ENCODE data around the gene GPR150. TPM values are rescaled to one million over a fixed set of nuclear protein-coding genes. Genes with fewer than 3 reads are reported as not detected.

Gene GPR150
- total and polyA plus RNA-seq, 10 of the 15 experiments (the other 5 are each of a cell fraction or from before 2014, with no cell fraction given), result 0.08 to 1.1 (median 0.37) TPM; not detected in 1

DNA sequence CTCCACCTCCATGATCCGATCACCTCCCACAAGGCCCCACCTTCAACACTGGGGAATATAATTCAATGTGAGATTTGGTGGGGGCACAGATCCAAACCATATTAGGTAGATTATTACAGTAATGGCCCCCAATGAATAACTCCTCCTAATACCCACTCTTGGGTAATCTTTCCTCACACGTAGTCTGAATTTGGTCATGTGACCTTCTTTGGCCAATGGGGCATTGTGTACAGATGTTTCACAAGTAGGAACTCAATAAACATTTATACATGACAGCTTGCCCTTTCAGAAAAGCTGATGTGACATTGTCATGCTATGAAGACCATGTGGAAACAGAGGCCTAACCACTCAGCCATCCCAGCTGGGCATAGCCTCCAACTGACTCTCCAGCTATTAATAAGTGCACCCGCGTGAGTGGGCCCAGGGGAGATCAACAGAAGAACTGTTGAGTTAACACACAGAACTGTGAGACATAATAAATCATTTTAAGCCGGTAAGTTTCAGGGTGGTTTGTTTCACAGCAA lies 10.6 kb downstream of the GPR150 start:
- WGBS (ENCODE audit: insufficient coverage, insufficient replicate concordance, low lambda C conversion rate, missing lambda C conversion rate), result 91% methylated on average over 5 of the region's 5 CpGs
- RAD21 ChIA-PET (ENCODE audit: unreplicated experiment), result interaction anchor here (1.2 kb wide), 1 partner anchor 11 kb away, joined by 3 read pairs; no protein-coding TSS in a partner anchor

More for the DNA sequence above, 10.6 kb downstream of the GPR150 start:
- Histone ChIP-seq H3K4me1 (ENCODE audit: control insufficient read depth, insufficient read depth, low read length) (peaks cover 8% of the 10 kb centered on the region; the same call in 1 of the 2 replicates), H3K9ac (ENCODE audit: control insufficient read depth, insufficient read depth, low read length) (no peak overlapping the region), H3K4me3 (no peak overlapping the region), H4K20me1 (ENCODE audit: control insufficient read depth, insufficient read depth) (no peaks in the 10 kb centered on the region), H3K9me3 (replicated peaks; ENCODE audit: control insufficient read depth, insufficient read depth, low read length) (peaks cover 6% of the 10 kb centered on the region; the same call in 2 of the 3 replicates), H3K27ac (ENCODE audit: control insufficient read depth, insufficient read depth) (no peak overlapping the region), H3K79me2 (ENCODE audit: control insufficient read depth, insufficient read depth, low read length) (no peaks in the 10 kb centered on the region), H2AFZ (ENCODE audit: control insufficient read depth, low read depth, low read length) (no peak overlapping the region), H3K4me2 (ENCODE audit: control insufficient read depth, insufficient read depth) (no peak overlapping the region), H3K36me3 (ENCODE audit: control insufficient read depth in 2 of 2, insufficient read depth in 2 of 2, low read length in 1 of 2) (no peaks in the 10 kb centered on the region), H3K27me3 (replicated peaks in 1 of 2; ENCODE audit: control insufficient read depth in 2 of 2, insufficient read depth in 2 of 2, low read length in 1 of 2) (no peaks in the 10 kb centered on the region)
- FAIRE-seq, result no peak
- TF ChIP-seq FOXM1 (IDR thresholded peaks at IDR 0.05; ENCODE audit: low read depth, low read length) (no peak), ZNF24 (IDR thresholded peaks at IDR 0.05) (no peak), EGR1 (IDR thresholded peaks at IDR 0.05; ENCODE audit: borderline replicate concordance in 1 of 2, low read depth in 2 of 2, low read length in 2 of 2) (no peak), BMI1 (IDR thresholded peaks at IDR 0.05; ENCODE audit: borderline replicate concordance) (no peak), POU2F2 (IDR thresholded peaks at IDR 0.05; ENCODE audit: borderline replicate concordance, low read depth, low read length) (no peak), KDM1A (IDR thresholded peaks at IDR 0.05; ENCODE audit: borderline replicate concordance) (no peak), JUND (IDR thresholded peaks at IDR 0.05; ENCODE audit: low read depth, low read length) (no peak), GATAD2B (conservative IDR thresholded peaks at IDR 0.05; ENCODE audit: low read depth) (no peak), SIN3A (IDR thresholded peaks at IDR 0.05; ENCODE audit: low read depth, low read length) (no peak), ZNF274 (IDR thresholded peaks at IDR 0.05; ENCODE audit: insufficient read depth, insufficient read length) (no peak)
- TF ChIP-seq, protein P1, sequence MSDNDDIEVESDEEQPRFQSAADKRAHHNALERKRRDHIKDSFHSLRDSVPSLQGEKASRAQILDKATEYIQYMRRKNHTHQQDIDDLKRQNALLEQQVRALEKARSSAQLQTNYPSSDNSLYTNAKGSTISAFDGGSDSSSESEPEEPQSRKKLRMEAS (IDR thresholded peaks at IDR 0.05; ENCODE audit: low read depth, low read length), result no peak
- TF ChIP-seq, protein P2, sequence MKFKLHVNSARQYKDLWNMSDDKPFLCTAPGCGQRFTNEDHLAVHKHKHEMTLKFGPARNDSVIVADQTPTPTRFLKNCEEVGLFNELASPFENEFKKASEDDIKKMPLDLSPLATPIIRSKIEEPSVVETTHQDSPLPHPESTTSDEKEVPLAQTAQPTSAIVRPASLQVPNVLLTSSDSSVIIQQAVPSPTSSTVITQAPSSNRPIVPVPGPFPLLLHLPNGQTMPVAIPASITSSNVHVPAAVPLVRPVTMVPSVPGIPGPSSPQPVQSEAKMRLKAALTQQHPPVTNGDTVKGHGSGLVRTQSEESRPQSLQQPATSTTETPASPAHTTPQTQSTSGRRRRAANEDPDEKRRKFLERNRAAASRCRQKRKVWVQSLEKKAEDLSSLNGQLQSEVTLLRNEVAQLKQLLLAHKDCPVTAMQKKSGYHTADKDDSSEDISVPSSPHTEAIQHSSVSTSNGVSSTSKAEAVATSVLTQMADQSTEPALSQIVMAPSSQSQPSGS (IDR thresholded peaks at IDR 0.05; ENCODE audit: low read length), result no peak
- TF ChIP-seq, protein P3, sequence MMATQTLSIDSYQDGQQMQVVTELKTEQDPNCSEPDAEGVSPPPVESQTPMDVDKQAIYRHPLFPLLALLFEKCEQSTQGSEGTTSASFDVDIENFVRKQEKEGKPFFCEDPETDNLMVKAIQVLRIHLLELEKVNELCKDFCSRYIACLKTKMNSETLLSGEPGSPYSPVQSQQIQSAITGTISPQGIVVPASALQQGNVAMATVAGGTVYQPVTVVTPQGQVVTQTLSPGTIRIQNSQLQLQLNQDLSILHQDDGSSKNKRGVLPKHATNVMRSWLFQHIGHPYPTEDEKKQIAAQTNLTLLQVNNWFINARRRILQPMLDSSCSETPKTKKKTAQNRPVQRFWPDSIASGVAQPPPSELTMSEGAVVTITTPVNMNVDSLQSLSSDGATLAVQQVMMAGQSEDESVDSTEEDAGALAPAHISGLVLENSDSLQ (IDR thresholded peaks at IDR 0.05), result no peak
- TF ChIP-seq, protein P4, sequence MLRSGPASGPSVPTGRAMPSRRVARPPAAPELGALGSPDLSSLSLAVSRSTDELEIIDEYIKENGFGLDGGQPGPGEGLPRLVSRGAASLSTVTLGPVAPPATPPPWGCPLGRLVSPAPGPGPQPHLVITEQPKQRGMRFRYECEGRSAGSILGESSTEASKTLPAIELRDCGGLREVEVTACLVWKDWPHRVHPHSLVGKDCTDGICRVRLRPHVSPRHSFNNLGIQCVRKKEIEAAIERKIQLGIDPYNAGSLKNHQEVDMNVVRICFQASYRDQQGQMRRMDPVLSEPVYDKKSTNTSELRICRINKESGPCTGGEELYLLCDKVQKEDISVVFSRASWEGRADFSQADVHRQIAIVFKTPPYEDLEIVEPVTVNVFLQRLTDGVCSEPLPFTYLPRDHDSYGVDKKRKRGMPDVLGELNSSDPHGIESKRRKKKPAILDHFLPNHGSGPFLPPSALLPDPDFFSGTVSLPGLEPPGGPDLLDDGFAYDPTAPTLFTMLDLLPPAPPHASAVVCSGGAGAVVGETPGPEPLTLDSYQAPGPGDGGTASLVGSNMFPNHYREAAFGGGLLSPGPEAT (IDR thresholded peaks at IDR 0.05; ENCODE audit: low read depth), result no peak
- intact Hi-C loops (cut with micrococcal nuclease; ENCODE audit: unreplicated experiment) (no loop called here), in situ Hi-C loops (cut with MboI) (no loop called here)
- POLR2A ChIA-PET, result no interaction called here
- CTCF ChIA-PET, result interaction anchor here (1.1 to 2.1 kb wide), 5 partner anchors 8 to 151 kb away, joined by 3 to 20 read pairs (median 5); partner anchors contain the start of gene RHOBTB3
- no peak for ATAC-seq
- BruUV-seq (replicated peaks), result no TSS peak
- no peak for DNase-seq (ENCODE audit: low read depth, low spot score)
- SMC1A ChIA-PET (ENCODE audit: uncharacterized antibody, unreplicated experiment), result interaction anchor here (0.7 to 2.7 kb wide), 4 partner anchors 8 to 151 kb away, joined by 3 to 14 read pairs (median 4); no protein-coding TSS in a partner anchor

Data from GM12878 (cell line).